GM12874 (cell line): ENCODE measurements around the gene WDTC1.

Source experiments
- CTCF ChIP-seq: IDR thresholded peaks from 2 replicates; pipeline ENCODE4 v1.5.1; 2011; ENCODE audit warnings: low read depth, mild to moderate bottlenecking, control low read depth, low read length, moderate library complexity; ENCODE audit not compliant: insufficient read depth

The WDTC1 gene

GRCh38 chr1:27314737-27315136, 80.3 kb downstream of the WDTC1 start:
- no peak for TF ChIP-seq CTCF

- TF ChIP-seq CTCF, result no peak
Measured at GRCh38 chr1:27316860-27317259, 82.4 kb downstream of the WDTC1 start.

GRCh38 chr1:27318136-27318535, 83.7 kb downstream of the WDTC1 start:
- TF ChIP-seq CTCF, result no peak

GRCh38 chr1:27318596-27318995, 84.2 kb downstream of the WDTC1 start:
- no peak for TF ChIP-seq CTCF

GRCh38 chr1:27321813-27322568, 87.6 kb downstream of the WDTC1 start, which contains the start of gene TMEM222:
Gene TMEM222 (plus strand): TSS chr1:27322163. CDS start chr1:27322198, 35 bp downstream.
- TF ChIP-seq CTCF, result no peak

GRCh38 chr1:27322569-27323240, 88.3 kb downstream of the WDTC1 start:
- no peak for TF ChIP-seq CTCF

- no peak for TF ChIP-seq CTCF
Measured at GRCh38 chr1:27325286-27325685, 90.9 kb downstream of the WDTC1 start.
